GM13976 (cell line): ENCODE measurements around the gene TRPC4AP.

Experiments
- DNase-seq: peaks from one replicate; pipeline ENCODE4 v3.0.0; 2012; ENCODE audit warnings: low spot score
- in situ Hi-C: fragments of 300-500 bp; cut with MboI; formaldehyde crosslinking; loops from one replicate; pipeline ENCODE4 v1.12.0; 2022; ENCODE audit warnings: low sequenced_read_pairs, mixed read lengths, inconsistent platforms; ENCODE audit not compliant: unreplicated experiment
- TF ChIP-seq, protein P1 (sequence below): IDR thresholded peaks from 2 replicates; pipeline ENCODE4 v1.5.1; 2012; ENCODE audit warnings: borderline replicate concordance, mild to moderate bottlenecking; ENCODE audit not compliant: insufficient read depth; ENCODE audit errors: extremely low read depth, missing control alignments, control extremely low read depth

Gene TRPC4AP

DNA sequence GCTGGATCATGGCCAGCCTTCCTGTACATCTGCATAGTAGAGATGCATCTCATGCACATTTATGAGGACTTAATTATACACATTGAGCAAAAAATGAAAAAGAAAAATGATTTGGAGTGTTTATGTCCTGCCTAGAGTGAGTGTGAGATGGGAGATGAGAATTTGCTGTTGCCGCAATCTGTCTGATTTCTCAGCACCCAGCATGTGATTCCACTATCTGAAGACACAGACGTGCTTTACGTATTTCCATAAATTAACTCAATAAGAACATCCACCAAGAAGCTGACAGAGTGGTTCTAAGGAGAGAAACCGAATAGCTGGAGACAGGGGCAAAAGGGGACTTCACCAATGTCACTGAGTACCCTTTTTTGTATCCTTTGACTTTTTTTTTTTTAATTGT is 39.3 kb upstream of the TRPC4AP start:
- DNase-seq = no peak
- in situ Hi-C loops = no loop called here
- TF ChIP-seq, protein P1, sequence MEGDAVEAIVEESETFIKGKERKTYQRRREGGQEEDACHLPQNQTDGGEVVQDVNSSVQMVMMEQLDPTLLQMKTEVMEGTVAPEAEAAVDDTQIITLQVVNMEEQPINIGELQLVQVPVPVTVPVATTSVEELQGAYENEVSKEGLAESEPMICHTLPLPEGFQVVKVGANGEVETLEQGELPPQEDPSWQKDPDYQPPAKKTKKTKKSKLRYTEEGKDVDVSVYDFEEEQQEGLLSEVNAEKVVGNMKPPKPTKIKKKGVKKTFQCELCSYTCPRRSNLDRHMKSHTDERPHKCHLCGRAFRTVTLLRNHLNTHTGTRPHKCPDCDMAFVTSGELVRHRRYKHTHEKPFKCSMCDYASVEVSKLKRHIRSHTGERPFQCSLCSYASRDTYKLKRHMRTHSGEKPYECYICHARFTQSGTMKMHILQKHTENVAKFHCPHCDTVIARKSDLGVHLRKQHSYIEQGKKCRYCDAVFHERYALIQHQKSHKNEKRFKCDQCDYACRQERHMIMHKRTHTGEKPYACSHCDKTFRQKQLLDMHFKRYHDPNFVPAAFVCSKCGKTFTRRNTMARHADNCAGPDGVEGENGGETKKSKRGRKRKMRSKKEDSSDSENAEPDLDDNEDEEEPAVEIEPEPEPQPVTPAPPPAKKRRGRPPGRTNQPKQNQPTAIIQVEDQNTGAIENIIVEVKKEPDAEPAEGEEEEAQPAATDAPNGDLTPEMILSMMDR = no peak

DNA sequence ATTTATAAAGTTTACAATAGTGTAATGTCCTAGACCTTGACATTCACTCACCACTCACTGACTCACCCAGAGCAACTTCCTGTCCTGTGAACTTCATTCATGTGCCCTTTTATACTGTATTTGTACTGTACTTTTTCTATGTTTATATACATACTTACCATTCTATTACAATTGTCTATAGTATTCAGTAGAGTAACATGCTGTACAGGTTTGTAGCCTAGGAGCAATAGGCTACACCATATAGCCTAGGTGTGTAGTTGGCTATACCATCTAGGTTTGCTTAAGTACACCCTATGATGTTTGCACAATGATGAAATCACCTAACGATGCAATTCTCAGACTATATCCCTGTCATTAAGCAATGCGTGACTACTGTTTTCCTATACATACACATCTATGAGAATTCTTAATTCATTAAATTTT is 37.1 kb upstream of the TRPC4AP start:
- in situ Hi-C loops = no loop called here
- TF ChIP-seq, protein P1 = no peak
- no peak for DNase-seq

DNA sequence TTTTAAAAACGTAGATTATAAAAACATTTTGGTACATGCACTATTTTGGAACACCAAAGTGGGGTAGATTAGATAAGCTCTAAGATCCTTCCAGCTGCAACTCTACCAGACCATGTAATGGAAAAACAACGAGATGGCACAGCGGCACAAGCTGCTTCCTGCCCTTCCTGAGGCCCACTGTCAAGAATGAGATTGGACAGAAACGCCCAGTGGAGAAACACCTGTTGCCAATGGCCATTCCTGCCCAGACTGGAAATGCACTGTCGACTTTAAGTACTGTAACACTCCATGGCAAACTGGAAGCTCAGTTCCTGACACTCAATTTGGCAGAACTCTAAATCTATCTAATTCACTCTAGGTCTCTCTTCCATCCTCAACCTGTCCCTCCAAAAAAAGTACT is 33.1 kb upstream of the TRPC4AP start:
- TF ChIP-seq, protein P1 = no peak
- in situ Hi-C loops = no loop called here
- no peak for DNase-seq

DNA sequence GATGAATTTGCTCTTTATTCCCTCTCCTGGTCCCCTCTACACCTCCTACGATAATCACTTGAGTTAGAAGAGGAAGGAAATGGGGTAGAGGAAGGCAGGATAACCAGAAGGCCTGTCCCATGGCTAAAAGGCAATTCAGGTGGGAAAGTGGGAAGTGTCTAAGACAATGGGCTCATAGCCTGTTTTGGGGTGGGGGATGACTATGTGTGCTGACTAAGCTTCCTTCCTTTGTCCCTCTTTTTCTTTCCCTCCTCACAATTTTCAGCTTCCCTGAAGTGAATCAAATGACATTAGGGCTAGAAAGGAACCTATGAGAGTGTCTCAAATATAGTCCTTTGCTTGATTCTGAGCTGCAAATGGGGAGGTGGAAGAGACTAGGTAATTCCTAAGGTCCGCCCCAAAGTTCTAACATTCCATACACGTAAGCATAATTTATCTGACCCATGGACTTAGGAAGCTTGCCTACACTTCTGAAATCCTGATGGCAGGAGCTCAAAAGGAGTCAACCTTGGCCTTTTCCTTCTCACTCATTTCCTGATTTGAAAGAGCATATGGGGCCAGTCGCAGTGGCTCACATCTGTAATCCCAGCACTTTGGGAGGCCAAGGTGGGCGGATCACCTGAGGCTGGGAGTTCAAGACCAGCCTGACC is 30.3 kb upstream of the TRPC4AP start:
- no peak for DNase-seq
- TF ChIP-seq, protein P1 = no peak
- in situ Hi-C loops = no loop called here

DNA sequence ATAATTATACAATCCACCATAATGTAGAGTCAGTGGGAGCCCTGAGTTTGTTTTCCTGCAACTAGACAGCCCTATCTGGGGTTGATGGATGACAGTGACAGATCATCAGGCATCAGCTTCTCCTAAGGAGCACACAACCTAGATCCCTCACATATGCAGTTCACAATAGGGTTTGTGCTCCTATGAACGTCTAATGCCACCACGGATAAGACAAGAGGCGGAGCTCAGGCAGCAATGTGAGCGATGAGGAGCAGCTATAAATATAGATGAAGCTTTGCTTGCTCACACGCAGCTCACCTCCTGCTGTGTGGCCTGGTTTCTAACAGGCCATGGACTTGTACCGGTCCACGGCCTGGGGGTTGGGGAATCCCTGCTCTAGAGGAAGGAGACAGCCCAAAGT is 28.6 kb upstream of the TRPC4AP start:
- no peak for DNase-seq
- in situ Hi-C loops = no loop called here

DNA sequence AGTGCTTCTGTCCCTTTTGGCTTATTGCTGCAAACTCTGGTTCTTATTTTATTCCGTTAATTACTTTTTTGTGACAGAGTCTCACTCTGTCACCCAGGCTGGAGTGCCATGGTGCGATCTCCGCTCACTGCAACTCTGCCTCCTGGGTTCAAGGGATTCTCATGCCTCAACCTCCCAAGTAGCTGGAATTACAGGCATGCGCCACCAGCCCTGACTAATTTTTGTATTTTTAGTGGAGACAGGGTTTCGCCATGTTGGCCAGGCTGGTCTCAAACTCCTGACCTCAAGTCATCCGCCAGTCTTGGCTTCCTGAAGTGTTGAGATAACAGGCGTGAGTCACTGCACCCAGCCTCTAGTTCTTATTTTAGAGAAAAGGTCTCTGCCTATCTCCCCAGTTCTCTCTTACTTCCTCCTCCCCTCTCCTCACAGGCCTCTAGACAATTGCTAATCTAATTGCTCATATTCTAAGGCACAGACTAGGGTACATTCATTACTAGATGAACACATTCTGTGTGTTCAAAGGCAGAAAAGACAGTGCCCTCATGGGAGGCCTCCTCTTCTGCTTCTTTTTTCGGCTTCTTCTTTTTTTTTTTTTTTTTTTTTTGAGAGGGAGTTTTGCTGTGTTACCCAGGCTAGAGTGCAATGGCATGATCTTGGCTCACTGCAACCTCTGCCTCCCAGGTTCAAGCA is 27.6 kb upstream of the TRPC4AP start:
- TF ChIP-seq, protein P1 = no peak
- in situ Hi-C loops = no loop called here
- DNase-seq = no peak

More for the DNA sequence above, 28.6 kb upstream of the TRPC4AP start:
- TF ChIP-seq, protein P1 = no peak
